ENCODE results near the gene KIF18B. TPM values are rescaled to one million over a fixed set of nuclear protein-coding genes. Genes with fewer than 3 reads are reported as not detected.

KIF18B gene
- total and polyA plus RNA-seq, 5 donors = 0.08 to 1.4 (median 1.1) TPM

- DNase-seq (peak in 1 of 3 donors; percentile 29), ATAC-seq (no peak)
- Histone ChIP-seq H3K4me3 (ENCODE audit: low read length) (no peak overlapping the region), H3K27ac (ENCODE audit: low read length) (peak overlapping the region; percentile 10), H3K9me3 (ENCODE audit: control insufficient read depth, low read length) (no peaks in the 10 kb centered on the region), H3K4me1 (ENCODE audit: control insufficient read depth, insufficient read depth, low read length) (peaks cover 5% of the 10 kb centered on the region), H3K27me3 (ENCODE audit: control insufficient read depth, insufficient read depth) (no peaks in the 10 kb centered on the region)
- WGBS = 67% methylated on average over 11 of the region's 11 CpGs
- intact Hi-C loops (cut with DNase I) = loop anchor here in 2 of 4 donors (5.0 to 10.0 kb wide), 3 partner anchors 179 to 281 kb away; no protein-coding TSS in a partner anchor
These were observed 31.5 kb downstream of the KIF18B start for GRCh38 chr17:44915862-44916780.

GRCh38 chr17:44915321-44915726 lies 32.2 kb downstream of the KIF18B start, which contains the start of gene GFAP:
Gene GFAP, minus strand, starts transcription at chr17:44915500. Its CDS starts 14 bp downstream, at chr17:44915486.
- Histone ChIP-seq H3K27me3 (ENCODE audit: control insufficient read depth, insufficient read depth) (no peaks in the 10 kb centered on the region), H3K9me3 (ENCODE audit: control insufficient read depth, low read length) (no peaks in the 10 kb centered on the region), H3K4me3 (ENCODE audit: low read length) (no peak within 1 kb of the TSS), H3K27ac (ENCODE audit: low read length) (peak within 1 kb of the TSS; percentile 1), H3K4me1 (ENCODE audit: control insufficient read depth, insufficient read depth, low read length) (peaks cover 2% of the 10 kb centered on the region)
- intact Hi-C loops (cut with DNase I) = loop anchor here in 2 of 4 donors (5.0 to 10.0 kb wide), 3 partner anchors 179 to 282 kb away; no protein-coding TSS in a partner anchor
- WGBS = 82% methylated on average over 17 of the region's 17 CpGs
- ATAC-seq (no peak), DNase-seq (peak in 1 of 3 donors; percentile 29)

- intact Hi-C loops (cut with DNase I) = loop anchor here in 2 of 4 donors (5.0 to 10.0 kb wide), 3 partner anchors 180 to 283 kb away; no protein-coding TSS in a partner anchor
- Histone ChIP-seq H3K9me3 (ENCODE audit: control insufficient read depth, low read length) (no peaks in the 10 kb centered on the region), H3K27me3 (ENCODE audit: control insufficient read depth, insufficient read depth) (no peaks in the 10 kb centered on the region), H3K27ac (ENCODE audit: low read length) (no peak overlapping the region), H3K4me3 (ENCODE audit: low read length) (no peak overlapping the region), H3K4me1 (ENCODE audit: control insufficient read depth, insufficient read depth, low read length) (peaks cover 2% of the 10 kb centered on the region)
- WGBS = 85% methylated on average over 19 of the region's 19 CpGs
- ATAC-seq (no peak), DNase-seq (peak in 1 of 3 donors; percentile 6)
These were observed 32.8 kb downstream of the KIF18B start for GRCh38 chr17:44914698-44915271.

GRCh38 chr17:44914148-44914547 lies 33.4 kb downstream of the KIF18B start:
- H3K27me3 ChIP-seq (ENCODE audit: control insufficient read depth, insufficient read depth) = no peaks in the 10 kb centered on the region

GRCh38 chr17:44913676-44914075 lies 33.9 kb downstream of the KIF18B start:
- 49% methylated on average over 6 of the region's 6 CpGs for WGBS
- ATAC-seq (no peak), DNase-seq (peak in 1 of 3 donors; percentile 30)
- Histone ChIP-seq H3K27me3 (ENCODE audit: control insufficient read depth, insufficient read depth) (no peaks in the 10 kb centered on the region), H3K4me1 (ENCODE audit: control insufficient read depth, insufficient read depth, low read length) (peaks cover 2% of the 10 kb centered on the region), H3K4me3 (ENCODE audit: low read length) (no peak overlapping the region), H3K9me3 (ENCODE audit: control insufficient read depth, low read length) (no peaks in the 10 kb centered on the region), H3K27ac (ENCODE audit: low read length) (no peak overlapping the region)
- intact Hi-C loops (cut with DNase I) = loop anchor here in 2 of 4 donors (10.0 kb wide), 2 partner anchors 181 to 211 kb away; no protein-coding TSS in a partner anchor

More at GRCh38 chr17:44914148-44914547, 33.4 kb downstream of the KIF18B start:
- intact Hi-C loops (cut with DNase I) = loop anchor here in 2 of 4 donors (10.0 kb wide), 2 partner anchors 181 to 211 kb away; no protein-coding TSS in a partner anchor
- H3K27ac ChIP-seq (ENCODE audit: low read length) = no peak overlapping the region
- no peak for DNase-seq
- H3K9me3 ChIP-seq (ENCODE audit: control insufficient read depth, low read length) = no peaks in the 10 kb centered on the region
- 85% methylated on average over 4 of the region's 4 CpGs for WGBS
- H3K4me1 ChIP-seq (ENCODE audit: control insufficient read depth, insufficient read depth, low read length) = peaks cover 2% of the 10 kb centered on the region
- ATAC-seq = no peak
- no peak overlapping the region for H3K4me3 ChIP-seq (ENCODE audit: low read length)

GRCh38 chr17:44912763-44913544 lies 34.6 kb downstream of the KIF18B start:
- WGBS = 78% methylated on average over 14 of the region's 14 CpGs
- H3K27me3 ChIP-seq (ENCODE audit: control insufficient read depth, insufficient read depth) = no peaks in the 10 kb centered on the region
- no peak overlapping the region for H3K4me3 ChIP-seq (ENCODE audit: low read length)
- DNase-seq = peak in 1 of 3 donors; percentile 11
- H3K27ac ChIP-seq (ENCODE audit: low read length) = no peak overlapping the region
- ATAC-seq = no peak
- H3K9me3 ChIP-seq (ENCODE audit: control insufficient read depth, low read length) = no peaks in the 10 kb centered on the region
- H3K4me1 ChIP-seq (ENCODE audit: control insufficient read depth, insufficient read depth, low read length) = peaks cover 2% of the 10 kb centered on the region
- intact Hi-C loops (cut with DNase I) = loop anchor here in 2 of 4 donors (10.0 kb wide), 2 partner anchors 182 to 212 kb away; no protein-coding TSS in a partner anchor

GRCh38 chr17:44911133-44912001 lies 36.2 kb downstream of the KIF18B start:
- peak; percentile 35 to 60 for ATAC-seq

GRCh38 chr17:44910231-44911106 lies 37.1 kb downstream of the KIF18B start:
- no peaks in the 10 kb centered on the region for H3K9me3 ChIP-seq (ENCODE audit: control insufficient read depth, low read length)
- intact Hi-C loops (cut with DNase I) = loop anchor here in 2 of 4 donors (10.0 kb wide), 2 partner anchors 184 to 214 kb away; no protein-coding TSS in a partner anchor
- no peak overlapping the region for H3K27ac ChIP-seq (ENCODE audit: low read length)
- ATAC-seq (no peak), DNase-seq (peak in 1 of 3 donors; percentile 19)
- H3K27me3 ChIP-seq (ENCODE audit: control insufficient read depth, insufficient read depth) = no peaks in the 10 kb centered on the region
- H3K4me3 ChIP-seq (ENCODE audit: low read length) = no peak overlapping the region
- 82% methylated on average over 13 of the region's 13 CpGs for WGBS
- peaks cover 2% of the 10 kb centered on the region for H3K4me1 ChIP-seq (ENCODE audit: control insufficient read depth, insufficient read depth, low read length)

More at GRCh38 chr17:44911133-44912001, 36.2 kb downstream of the KIF18B start:
- intact Hi-C loops (cut with DNase I) = loop anchor here in 2 of 4 donors (10.0 kb wide), 2 partner anchors 183 to 213 kb away; no protein-coding TSS in a partner anchor
- peak; percentile 58 to 79 (median 69) for DNase-seq
- H3K27me3 ChIP-seq (ENCODE audit: control insufficient read depth, insufficient read depth) = no peaks in the 10 kb centered on the region
- 13% methylated on average over 56 of the region's 56 CpGs for WGBS
- peaks cover 2% of the 10 kb centered on the region for H3K4me1 ChIP-seq (ENCODE audit: control insufficient read depth, insufficient read depth, low read length)
- no peak overlapping the region for H3K27ac ChIP-seq (ENCODE audit: low read length)
- no peaks in the 10 kb centered on the region for H3K9me3 ChIP-seq (ENCODE audit: control insufficient read depth, low read length)
- H3K4me3 ChIP-seq (ENCODE audit: low read length) = no peak overlapping the region

GRCh38 chr17:44909681-44910144 lies 37.9 kb downstream of the KIF18B start:
- intact Hi-C loops (cut with DNase I) = loop anchor here in 2 of 4 donors (10.0 kb wide), 2 partner anchors 185 to 215 kb away; no protein-coding TSS in a partner anchor

More at GRCh38 chr17:44909681-44910144, 37.9 kb downstream of the KIF18B start:
- Histone ChIP-seq H3K4me1 (ENCODE audit: control insufficient read depth, insufficient read depth, low read length) (peaks cover 2% of the 10 kb centered on the region), H3K27ac (ENCODE audit: low read length) (no peak overlapping the region), H3K27me3 (ENCODE audit: control insufficient read depth, insufficient read depth) (no peaks in the 10 kb centered on the region), H3K9me3 (ENCODE audit: control insufficient read depth, low read length) (no peaks in the 10 kb centered on the region), H3K4me3 (ENCODE audit: low read length) (no peak overlapping the region)
- DNase-seq (no peak), ATAC-seq (no peak)
- 76% methylated on average over 11 of the region's 11 CpGs for WGBS

All from right cardiac atrium (tissue), 5 donors.